Subcutaneous adipose tissue (tissue), 4 donors: ENCODE measurements around the gene EDN1. TPM values are rescaled to one million over a fixed set of nuclear protein-coding genes. Genes with fewer than 3 reads are reported as not detected.

Experiments
- CTCF ChIP-seq: fragments of 450-650 bp; IDR thresholded peaks from one replicate; pipeline ENCODE4 v1.5.1; 2016; ENCODE audit warnings: low read depth, mild to moderate bottlenecking, control low read depth, antibody characterized with exemption, moderate library complexity
- total RNA-seq, 4 donors: library from RNA; depleted of rRNA; stranded (reverse); fragments of >200 nt; gene quantifications; one replicate each; pipeline ENCODE4 v1.1.0, GENCODE V29; 2016

Gene EDN1
- total RNA-seq, 4 donors from 2014 or later: 7.7 to 23.4 (median 14.4) TPM

GRCh38 chr6:12336121-12336971, 46.2 kb downstream of the EDN1 start:
- no peak for TF ChIP-seq CTCF

- no peak for TF ChIP-seq CTCF
Measured at GRCh38 chr6:12339022-12339421, 48.9 kb downstream of the EDN1 start.

- TF ChIP-seq CTCF: no peak
Measured at GRCh38 chr6:12339808-12340487, 49.8 kb downstream of the EDN1 start.

GRCh38 chr6:12340488-12340818, 50.3 kb downstream of the EDN1 start:
- no peak for TF ChIP-seq CTCF

GRCh38 chr6:12342664-12343063, 52.5 kb downstream of the EDN1 start:
- no peak for TF ChIP-seq CTCF

- no peak for TF ChIP-seq CTCF
Measured at GRCh38 chr6:12343122-12343439, 52.9 kb downstream of the EDN1 start.

GRCh38 chr6:12343440-12344162, 53.4 kb downstream of the EDN1 start:
- no peak for TF ChIP-seq CTCF
